B cell (primary cell): ENCODE data around the gene ACAD8. TPM values are rescaled to one million over a fixed set of nuclear protein-coding genes. Genes with fewer than 3 reads are reported as not detected.

Experiments used
- ATAC-seq: fragments of 200-7000 bp; cut with Tn5 transposase; one replicate; pipeline ENCODE4 v1.10.0; 2021; ENCODE audit warnings: low read depth, mild to moderate bottlenecking, moderate number of reproducible peaks, moderate library complexity
- CTCF ChIA-PET: fragments of 350-600 bp; sonication (Branson Sonifier 250); formaldehyde crosslinking; loops from one replicate; lab custom pipeline; 2021; ENCODE audit warnings: antibody characterized with exemption, inconsistent platforms; lab: Charles Lee
- POLR2A ChIA-PET: fragments of 350-600 bp; sonication (Branson Sonifier 250); formaldehyde crosslinking; loops from one replicate; lab custom pipeline; 2021; ENCODE audit warnings: antibody characterized with exemption; lab: Charles Lee
- DNase-seq: peaks from one replicate; pipeline ENCODE4 v3.0.0; 2013
- H2AFZ ChIP-seq: 2 replicates; pipeline ENCODE4 v1.6.1; 2012; ENCODE audit warnings: mild to moderate bottlenecking, low read depth, low read length; ENCODE audit not compliant: insufficient read depth, poor library complexity, severe bottlenecking
- H3K27ac ChIP-seq, 2 donors: 1 replicate in 1 of 2; 2 replicates in 1 of 2; pipeline ENCODE4 v1.5.1; 2012 to 2013; ENCODE audit warnings: low read length in 2 of 2, mild to moderate bottlenecking in 2 of 2, moderate library complexity in 1 of 2
- H3K27me3 ChIP-seq, 4 experiments: fragments of 200-600 bp in 1 of 4; sonication (generic) in 1 of 4; replicated peaks in 1 of 4; 1 replicate in 2 of 4; 2 replicates in 2 of 4; pipeline versions ENCODE4 v1.6.1 to v1.7.0; 2013 to 2016; ENCODE audit warnings: low read length in 3 of 4, mild to moderate bottlenecking in 2 of 4, mixed read lengths in 1 of 4, moderate library complexity in 1 of 4; ENCODE audit not compliant: insufficient read depth in 4 of 4, control insufficient read depth in 3 of 4; ENCODE audit errors: control extremely low read depth in 1 of 4
- H3K36me3 ChIP-seq, 2 experiments: replicated peaks in 1 of 2; 1 replicate in 1 of 2; 2 replicates in 1 of 2; pipeline versions ENCODE4 v1.6.1 to v1.7.1; 2013; ENCODE audit warnings: low read length in 1 of 2; ENCODE audit not compliant: insufficient read depth in 2 of 2, control insufficient read depth in 1 of 2; ENCODE audit errors: control extremely low read depth in 1 of 2, extremely low read depth in 1 of 2
- H3K4me1 ChIP-seq, 2 donors: fragments of 200-600 bp in 1 of 2; sonication (generic) in 1 of 2; 1 replicate in 1 of 2; 2 replicates in 1 of 2; pipeline versions ENCODE4 v1.5.1 to v1.6.1; 2013 to 2017; ENCODE audit warnings: low read length in 2 of 2; ENCODE audit not compliant: control insufficient read depth in 2 of 2, insufficient read depth in 2 of 2
- H3K4me2 ChIP-seq: replicated peaks from 2 replicates; pipeline ENCODE3; 2012; ENCODE audit warnings: mild to moderate bottlenecking, low read depth, low read length; ENCODE audit not compliant: poor library complexity, severe bottlenecking
- H3K4me3 ChIP-seq, 5 experiments: fragments of 200-600 bp in 1 of 5; sonication (generic) in 1 of 5; 1 replicate in 3 of 5; 2 replicates in 2 of 5; pipeline versions ENCODE4 v1.5.1 to v1.7.0; 2011 to 2016; ENCODE audit warnings: low read length in 4 of 5, mild to moderate bottlenecking in 4 of 5, low read depth in 2 of 5, control low read depth in 1 of 5, moderate library complexity in 1 of 5; ENCODE audit not compliant: insufficient read depth in 1 of 5; ENCODE audit errors: control extremely low read depth in 1 of 5, extremely low read depth in 1 of 5
- H3K79me2 ChIP-seq: fragments of 200-600 bp; sonication (generic); one replicate; pipeline ENCODE4 v1.6.0; 2016; ENCODE audit warnings: low read length; ENCODE audit not compliant: control insufficient read depth, insufficient read depth
- H3K9ac ChIP-seq: fragments of 200-600 bp; sonication (generic); 2 replicates; pipeline ENCODE4 v1.6.1; 2017; ENCODE audit warnings: mild to moderate bottlenecking, low read length, moderate library complexity
- H3K9me3 ChIP-seq, 3 donors: one replicate each; pipeline versions ENCODE4 v1.6.1 to v1.7.1; 2013; ENCODE audit warnings: low read length in 2 of 3; ENCODE audit not compliant: control insufficient read depth in 2 of 3, insufficient read depth in 1 of 3; ENCODE audit errors: control extremely low read depth in 1 of 3
- H4K20me1 ChIP-seq: 2 replicates; pipeline ENCODE4 v1.6.0; 2012; ENCODE audit warnings: mild to moderate bottlenecking, low read length; ENCODE audit not compliant: insufficient read depth, control insufficient read depth, poor library complexity, severe bottlenecking
- H3K27ac Mint-ChIP-seq: one replicate; pipeline ENCODE4 v1.8.0; 2021; ENCODE audit warnings: mixed read lengths
- H3K27me3 Mint-ChIP-seq: one replicate; pipeline ENCODE4 v1.8.0; 2021; ENCODE audit warnings: mixed read lengths
- H3K4me1 Mint-ChIP-seq: one replicate; pipeline ENCODE4 v1.8.0; 2021; ENCODE audit warnings: mixed read lengths
- H3K4me3 Mint-ChIP-seq: one replicate; pipeline ENCODE4 v1.8.0; 2021; ENCODE audit warnings: mixed read lengths
- H3K9me3 Mint-ChIP-seq: one replicate; pipeline ENCODE4 v1.8.0; 2022; ENCODE audit warnings: mixed read lengths; ENCODE audit not compliant: insufficient read depth
- EZH2 ChIP-seq: IDR thresholded peaks from 2 replicates; pipeline ENCODE4 v1.6.1; 2012; ENCODE audit warnings: borderline replicate concordance, low read depth, mild to moderate bottlenecking, moderate library complexity, low read length; ENCODE audit not compliant: insufficient read depth, poor library complexity, severe bottlenecking
- WGBS: methylation state at CpG from one replicate; pipeline ENCODE4 v1.1.5; 2013; ENCODE audit warnings: missing lambda C conversion rate; ENCODE audit not compliant: insufficient coverage; 5-methylcytosine and 5-hydroxymethylcytosine counted together
- intact Hi-C: fragments of 100-400 bp; cut with micrococcal nuclease; formaldehyde crosslinking; loops from one replicate; pipeline ENCODE4 v1.10.0; 2022
- polyA plus RNA-seq: library from polyadenylated mRNA; depleted of rRNA; stranded (reverse); fragments of >200 nt; gene quantifications from 2 replicates; pipeline ENCODE4 v1.2.3, GENCODE V29; 2012
- total RNA-seq, 2 donors: library from RNA; stranded (reverse); fragments of 120-200 nt in 1 of 2; gene quantifications; 1 replicate in 1 of 2; 2 replicates in 1 of 2; pipeline versions ENCODE4 v1.2.3 to v1.2.4, GENCODE V29; 2013 to 2022
- TF ChIP-seq, protein P1 (sequence below): fragments of 200-600 bp; IDR thresholded peaks from one replicate; pipeline ENCODE4 v1.8.0; 2022; ENCODE audit warnings: antibody characterized with exemption, mild to moderate bottlenecking

The ACAD8 gene
- total and polyA plus RNA-seq, 2 donors (not counting 1 experiment from before 2014, with no cell fraction given), result 26.5 to 33.6 TPM

DNA sequence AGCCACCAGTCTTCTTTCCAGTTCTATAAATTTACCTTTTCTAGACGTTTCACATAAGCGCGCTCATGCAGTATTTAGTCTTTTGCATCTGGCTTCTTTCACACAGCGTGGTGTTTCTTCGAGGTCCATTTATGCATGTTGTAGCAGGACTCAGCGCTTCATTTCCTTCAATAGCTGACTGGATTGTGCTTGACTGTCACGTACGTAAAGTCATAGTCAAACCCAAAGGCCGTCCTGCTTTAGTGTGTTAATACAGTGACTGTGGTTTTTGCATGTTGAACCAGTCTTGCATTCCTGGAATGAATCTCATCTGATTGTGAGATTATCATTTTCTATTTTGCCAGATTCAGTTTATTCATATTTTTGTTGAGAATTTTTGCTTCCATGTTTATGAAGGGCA, 41.3 kb downstream of the ACAD8 start:
- Mint-ChIP-seq H3K4me3 (no peak overlapping the region), H3K27ac (no peak overlapping the region), H3K9me3 (no peaks in the 10 kb centered on the region), H3K4me1 (no peaks in the 10 kb centered on the region), H3K27me3 (peaks cover 19% of the 10 kb centered on the region)
- no peak overlapping the region for H3K4me3 ChIP-seq
- H3K27ac ChIP-seq, result no peak overlapping the region
- H4K20me1 ChIP-seq, result no peaks in the 10 kb centered on the region
- no peaks in the 10 kb centered on the region for H3K79me2 ChIP-seq
- no peak for DNase-seq
- ChIA-PET POLR2A (no interaction called here), CTCF (no interaction called here)
- 88% methylated on average over 5 of the region's 9 CpGs for WGBS
- H3K4me1 ChIP-seq, result no peaks in the 10 kb centered on the region
- peaks cover 0 to 4% (median 0%) of the 10 kb centered on the region in 4 experiments for H3K27me3 ChIP-seq
- H3K4me2 ChIP-seq, result no peak overlapping the region
- no peak for ATAC-seq
- H3K9ac ChIP-seq, result no peak overlapping the region
- intact Hi-C loops, result no loop called here
- H2AFZ ChIP-seq, result no peak overlapping the region
- no peaks in the 10 kb centered on the region for H3K9me3 ChIP-seq
- no peaks in the 10 kb centered on the region for H3K36me3 ChIP-seq
- TF ChIP-seq, protein P1, sequence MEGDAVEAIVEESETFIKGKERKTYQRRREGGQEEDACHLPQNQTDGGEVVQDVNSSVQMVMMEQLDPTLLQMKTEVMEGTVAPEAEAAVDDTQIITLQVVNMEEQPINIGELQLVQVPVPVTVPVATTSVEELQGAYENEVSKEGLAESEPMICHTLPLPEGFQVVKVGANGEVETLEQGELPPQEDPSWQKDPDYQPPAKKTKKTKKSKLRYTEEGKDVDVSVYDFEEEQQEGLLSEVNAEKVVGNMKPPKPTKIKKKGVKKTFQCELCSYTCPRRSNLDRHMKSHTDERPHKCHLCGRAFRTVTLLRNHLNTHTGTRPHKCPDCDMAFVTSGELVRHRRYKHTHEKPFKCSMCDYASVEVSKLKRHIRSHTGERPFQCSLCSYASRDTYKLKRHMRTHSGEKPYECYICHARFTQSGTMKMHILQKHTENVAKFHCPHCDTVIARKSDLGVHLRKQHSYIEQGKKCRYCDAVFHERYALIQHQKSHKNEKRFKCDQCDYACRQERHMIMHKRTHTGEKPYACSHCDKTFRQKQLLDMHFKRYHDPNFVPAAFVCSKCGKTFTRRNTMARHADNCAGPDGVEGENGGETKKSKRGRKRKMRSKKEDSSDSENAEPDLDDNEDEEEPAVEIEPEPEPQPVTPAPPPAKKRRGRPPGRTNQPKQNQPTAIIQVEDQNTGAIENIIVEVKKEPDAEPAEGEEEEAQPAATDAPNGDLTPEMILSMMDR, result no peak
- no peak for TF ChIP-seq EZH2

DNA sequence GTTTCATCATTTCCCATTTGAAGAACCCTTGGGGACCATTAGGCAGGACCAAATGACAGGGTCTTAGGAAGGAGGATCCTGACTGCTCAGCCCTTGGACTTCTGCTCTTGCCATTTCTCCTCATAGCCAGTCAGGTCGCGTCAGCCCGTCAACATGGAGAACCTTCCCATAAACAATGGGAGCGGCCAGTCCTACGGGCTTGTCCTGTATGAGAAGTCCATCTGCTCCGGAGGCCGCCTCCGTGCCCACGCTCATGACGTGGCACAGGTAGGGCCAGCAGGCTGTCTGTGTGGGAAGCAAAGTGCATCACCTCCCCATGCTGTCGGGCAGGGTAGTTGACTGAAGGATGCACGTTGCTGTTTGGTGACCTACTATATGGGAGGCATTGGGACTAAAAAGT, 58.9 kb downstream of the ACAD8 start:
- Histone ChIP-seq H3K4me2 (no peak overlapping the region), H3K79me2 (no peaks in the 10 kb centered on the region), H3K27me3 (peaks cover 0 to 4% (median 0%) of the 10 kb centered on the region in 4 experiments), H3K4me1 (no peaks in the 10 kb centered on the region), H3K4me3 (no peak overlapping the region), H3K27ac (no peak overlapping the region), H2AFZ (no peak overlapping the region), H3K9ac (no peak overlapping the region), H3K36me3 (no peaks in the 10 kb centered on the region), H3K9me3 (peaks cover 0 to 4% (median 4%) of the 10 kb centered on the region in 3 donors), H4K20me1 (no peaks in the 10 kb centered on the region)
- ATAC-seq (no peak), DNase-seq (no peak)
- Mint-ChIP-seq H3K9me3 (peaks cover 5% of the 10 kb centered on the region), H3K27ac (no peak overlapping the region), H3K27me3 (peaks cover 17% of the 10 kb centered on the region), H3K4me1 (no peaks in the 10 kb centered on the region), H3K4me3 (no peak overlapping the region)
- ChIA-PET POLR2A (no interaction called here), CTCF (no interaction called here)
- intact Hi-C loops, result no loop called here
- TF ChIP-seq, protein P1, result no peak
- no peak for TF ChIP-seq EZH2
- 85% methylated on average over 8 of the region's 12 CpGs for WGBS
